ENCODE results near the gene KRT6A. TPM values are rescaled to one million over a fixed set of nuclear protein-coding genes. Genes with fewer than 3 reads are reported as not detected.

KRT6A gene
- total and polyA plus RNA-seq, 8 donors: 0.89 to 260 (median 11.9) TPM; not detected in 1

- 81 to 90% (median 86%) methylated on average over 7 of the region's 7 CpGs for WGBS, 5 donors
- no peak overlapping the region for H3K27ac ChIP-seq
- TF ChIP-seq CTCF (IDR thresholded peaks at IDR 0.05) (no peak), POLR2AphosphoS5 (IDR thresholded peaks at IDR 0.05) (no peak), EP300 (IDR thresholded peaks at IDR 0.05) (no peak), POLR2A (IDR thresholded peaks at IDR 0.05) (no peak)
- H3K27me3 ChIP-seq: peaks cover 0 to 8% (median 0%) of the 10 kb centered on the region in 3 donors
- intact Hi-C loops (cut with DNase I; ENCODE audit: low total_unique reads): no loop called here
- DNase-seq: no peak
- peaks cover 0 to 5% (median 0%) of the 10 kb centered on the region in 4 donors for H3K4me1 ChIP-seq
- H3K9me3 ChIP-seq: no peaks in the 10 kb centered on the region
- no peaks in the 10 kb centered on the region for H3K36me3 ChIP-seq
- no peak overlapping the region for H3K4me3 ChIP-seq
These were observed 4.9 kb upstream of the KRT6A start for GRCh38 chr12:52497975-52498374.

- H3K9me3 ChIP-seq: no peaks in the 10 kb centered on the region
- no peak overlapping the region for H3K4me3 ChIP-seq
- TF ChIP-seq EP300 (IDR thresholded peaks at IDR 0.05) (no peak), POLR2AphosphoS5 (IDR thresholded peaks at IDR 0.05) (no peak), CTCF (IDR thresholded peaks at IDR 0.05) (no peak), POLR2A (IDR thresholded peaks at IDR 0.05) (no peak)
- H3K27me3 ChIP-seq: peaks cover 0 to 10% (median 2%) of the 10 kb centered on the region in 3 donors
- H3K36me3 ChIP-seq: no peaks in the 10 kb centered on the region
- 63 to 80% (median 72%) methylated on average over 4 of the region's 4 CpGs for WGBS, 5 donors
- peaks cover 0 to 5% (median 0%) of the 10 kb centered on the region in 4 donors for H3K4me1 ChIP-seq
- intact Hi-C loops (cut with DNase I; ENCODE audit: low total_unique reads): no loop called here
- no peak overlapping the region for H3K27ac ChIP-seq
- no peak for DNase-seq
These were observed 3.6 kb upstream of the KRT6A start for GRCh38 chr12:52496590-52497071.

DNA sequence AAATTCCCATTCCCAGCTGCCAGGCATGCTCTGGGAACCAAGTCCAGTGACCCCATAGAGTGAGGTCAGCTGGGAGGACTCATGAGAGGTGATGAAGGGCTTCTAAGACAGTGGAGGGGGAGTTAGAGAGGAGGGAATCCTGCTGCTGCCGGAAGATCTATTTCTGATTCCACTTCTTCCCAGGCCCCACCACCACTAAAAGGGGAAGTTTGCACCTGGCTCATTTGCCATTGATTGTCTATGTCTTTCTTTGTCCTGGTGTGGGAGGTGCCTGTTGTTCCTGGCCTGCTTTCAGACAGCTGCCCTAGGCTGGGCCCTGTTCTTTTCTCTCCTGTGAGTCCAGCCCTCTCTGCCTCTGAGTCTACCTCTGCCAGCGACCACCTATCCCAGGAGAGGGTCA, 3.0 kb upstream of the KRT6A start:
- no peak for DNase-seq
- no peak for TF ChIP-seq EP300 (IDR thresholded peaks at IDR 0.05)
- TF ChIP-seq POLR2AphosphoS5 (IDR thresholded peaks at IDR 0.05): no peak
- no peak for TF ChIP-seq CTCF (IDR thresholded peaks at IDR 0.05)
- no peak for TF ChIP-seq POLR2A (IDR thresholded peaks at IDR 0.05)
- intact Hi-C loops (cut with DNase I; ENCODE audit: low total_unique reads): no loop called here
- Histone ChIP-seq H3K4me3 (no peak overlapping the region), H3K4me1 (peaks cover 0 to 5% (median 0%) of the 10 kb centered on the region in 4 donors), H3K36me3 (no peaks in the 10 kb centered on the region), H3K9me3 (no peaks in the 10 kb centered on the region), H3K27ac (no peak overlapping the region), H3K27me3 (peaks cover 0 to 15% (median 6%) of the 10 kb centered on the region in 3 donors)
- 60 to 80% (median 68%) methylated on average over 2 of the region's 2 CpGs for WGBS, 5 donors

DNA sequence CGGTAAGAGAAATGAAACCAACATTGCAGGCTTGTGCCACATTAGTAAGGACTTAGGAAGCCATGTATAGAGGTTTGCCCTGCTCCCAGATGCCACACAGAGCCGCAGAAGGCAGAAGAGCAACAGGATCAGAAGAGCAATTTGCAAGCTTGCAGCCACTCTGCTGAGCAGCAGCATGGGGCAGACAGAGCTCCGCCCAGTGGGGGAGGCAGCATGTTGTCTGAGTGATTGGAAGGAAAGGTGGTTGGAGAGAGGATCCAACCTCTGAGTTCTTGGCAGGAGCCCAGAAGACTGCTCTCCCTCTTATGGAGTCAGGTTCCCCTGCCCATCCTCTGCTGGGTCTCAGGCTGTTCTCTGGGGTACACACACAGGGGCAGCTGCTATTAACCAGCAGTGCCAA, 2.3 kb upstream of the KRT6A start:
- Histone ChIP-seq H3K4me1 (peaks cover 0 to 5% (median 0%) of the 10 kb centered on the region in 4 donors), H3K27ac (no peak overlapping the region), H3K9me3 (no peaks in the 10 kb centered on the region), H3K27me3 (peaks cover 0 to 15% (median 6%) of the 10 kb centered on the region in 3 donors), H3K4me3 (no peak overlapping the region), H3K36me3 (no peaks in the 10 kb centered on the region)
- 36 to 53% (median 45%) methylated on average over 3 of the region's 3 CpGs for WGBS, 5 donors
- TF ChIP-seq POLR2A (IDR thresholded peaks at IDR 0.05) (no peak), CTCF (IDR thresholded peaks at IDR 0.05) (no peak), POLR2AphosphoS5 (IDR thresholded peaks at IDR 0.05) (no peak), EP300 (IDR thresholded peaks at IDR 0.05) (no peak)
- intact Hi-C loops (cut with DNase I; ENCODE audit: low total_unique reads): no loop called here
- DNase-seq: peak in 1 of 2 donors; percentile 57

Data from stomach (tissue), 9 donors.